Right lobe of liver (tissue), 6 donors: Measurements from ENCODE around the gene SRCIN1. TPM values are rescaled to one million over a fixed set of nuclear protein-coding genes. Genes with fewer than 3 reads are reported as not detected.

Experiments
- ATAC-seq, 4 donors: fragments of 200-7000 bp; cut with Tn5 transposase; one replicate each; pipeline ENCODE4 v1.9.1; 2020; ENCODE audit warnings: mild to moderate bottlenecking in 4 of 4, moderate library complexity in 4 of 4
- DNase-seq, 3 donors: peaks; one replicate each; pipeline ENCODE4 v3.0.0-alpha.2; 2020
- H3K27ac ChIP-seq, 3 donors: fragments of 200-600 bp; one replicate each; pipeline ENCODE4 v1.8.0; 2022
- H3K27me3 ChIP-seq, 2 donors: fragments of 200-600 bp; one replicate each; pipeline ENCODE4 v1.8.0; 2022
- H3K36me3 ChIP-seq, 4 donors: fragments of 200-600 bp; sonication (generic) in 1 of 4; one replicate each; pipeline versions ENCODE4 v1.5.1 to v1.8.0; 2017 to 2022; ENCODE audit warnings: control low read depth in 1 of 4
- H3K4me1 ChIP-seq, 4 donors: fragments of 200-600 bp; sonication (generic) in 1 of 4; one replicate each; pipeline versions ENCODE4 v1.5.1 to v1.8.0; 2017 to 2022; ENCODE audit warnings: control low read depth in 1 of 4
- H3K4me3 ChIP-seq, 3 donors: fragments of 200-600 bp; one replicate each; pipeline ENCODE4 v1.8.0; 2022
- H3K9me3 ChIP-seq, 4 donors: fragments of 200-600 bp; sonication (generic) in 1 of 4; one replicate each; pipeline versions ENCODE4 v1.5.1 to v1.8.0; 2017 to 2022; ENCODE audit warnings: control low read depth in 1 of 4
- POLR2A ChIP-seq: fragments of 450-650 bp; IDR thresholded peaks from one replicate; pipeline ENCODE4 v1.6.1; 2017; ENCODE audit warnings: antibody characterized with exemption, mild to moderate bottlenecking
- WGBS: methylation state at CpG from one replicate; pipeline ENCODE4 v1.1.6; 2018; ENCODE audit warnings: low coverage, low lambda C conversion rate; ENCODE audit not compliant: insufficient coverage; ENCODE audit errors: missing lambda C conversion rate; 5-methylcytosine and 5-hydroxymethylcytosine counted together
- intact Hi-C, 2 donors: fragments of 100-400 bp; cut with DNase I; formaldehyde crosslinking; loops; one replicate each; pipeline versions ENCODE4 v1.11.2 to v1.14.1; 2022
- total RNA-seq, 6 experiments: library from RNA; depleted of rRNA in 2 of 6; stranded (reverse); fragments of >200 nt in 2 of 6; fragmentation: NEBNext Ultra II Directional in 3 of 6; extraction: Animal tissue kit (Norgen Biotek cat#: 25700) in 3 of 6; gene quantifications; one replicate each; pipeline versions ENCODE4 v1.1.0 to v1.2.4, GENCODE V29; 2016 to 2023
- TF ChIP-seq, protein P1 (sequence below), 4 donors: fragments of 200-600 bp in 3 of 4; fragments of 450-650 bp in 1 of 4; IDR thresholded peaks; one replicate each; pipeline versions ENCODE4 v1.5.1 to v1.8.0; 2016 to 2022; ENCODE audit warnings: antibody characterized with exemption in 4 of 4, mild to moderate bottlenecking in 2 of 4
- donor health status: DM: no; HTN: yes; CAD: no.
- donor health status: DM: no; HTN: no; CAD: no.
- donor health status: DM: no; HTN: no; CAD: no.
- donor health status: DM: no; HTN: yes; CAD: no.
- donor health status: DM: no; HTN: yes; CAD: no.

Gene SRCIN1
- total RNA-seq, 6 experiments from 2014 or later, result 5.6 to 17.6 (median 11.5) TPM

DNA sequence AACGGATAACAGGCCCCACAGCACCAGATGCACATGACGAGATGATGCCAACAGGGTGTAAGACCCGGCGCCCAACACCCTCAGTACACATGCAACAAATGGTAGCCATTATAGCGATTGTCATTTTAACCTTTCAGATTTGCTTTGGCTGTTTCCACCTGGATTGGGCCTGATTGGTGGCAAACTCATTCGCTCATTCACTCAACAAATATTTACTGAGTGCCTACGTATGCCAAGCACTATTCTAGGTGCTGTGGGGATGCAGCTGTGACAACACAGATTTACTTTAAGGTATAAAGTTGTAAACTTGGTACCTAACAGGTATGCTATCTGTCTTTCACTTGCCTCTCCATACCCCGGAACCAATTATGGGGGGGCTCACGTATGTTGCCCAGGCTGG is 66.8 kb downstream of the SRCIN1 start:
- TF ChIP-seq, protein P1, sequence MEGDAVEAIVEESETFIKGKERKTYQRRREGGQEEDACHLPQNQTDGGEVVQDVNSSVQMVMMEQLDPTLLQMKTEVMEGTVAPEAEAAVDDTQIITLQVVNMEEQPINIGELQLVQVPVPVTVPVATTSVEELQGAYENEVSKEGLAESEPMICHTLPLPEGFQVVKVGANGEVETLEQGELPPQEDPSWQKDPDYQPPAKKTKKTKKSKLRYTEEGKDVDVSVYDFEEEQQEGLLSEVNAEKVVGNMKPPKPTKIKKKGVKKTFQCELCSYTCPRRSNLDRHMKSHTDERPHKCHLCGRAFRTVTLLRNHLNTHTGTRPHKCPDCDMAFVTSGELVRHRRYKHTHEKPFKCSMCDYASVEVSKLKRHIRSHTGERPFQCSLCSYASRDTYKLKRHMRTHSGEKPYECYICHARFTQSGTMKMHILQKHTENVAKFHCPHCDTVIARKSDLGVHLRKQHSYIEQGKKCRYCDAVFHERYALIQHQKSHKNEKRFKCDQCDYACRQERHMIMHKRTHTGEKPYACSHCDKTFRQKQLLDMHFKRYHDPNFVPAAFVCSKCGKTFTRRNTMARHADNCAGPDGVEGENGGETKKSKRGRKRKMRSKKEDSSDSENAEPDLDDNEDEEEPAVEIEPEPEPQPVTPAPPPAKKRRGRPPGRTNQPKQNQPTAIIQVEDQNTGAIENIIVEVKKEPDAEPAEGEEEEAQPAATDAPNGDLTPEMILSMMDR (IDR thresholded peaks at IDR 0.05), result no peak
- no peak for TF ChIP-seq POLR2A
- ATAC-seq (peak; percentile 25 to 57 (median 46)), DNase-seq (peak in 1 of 3 donors; percentile 27)
- no peaks in the 10 kb centered on the region for H3K36me3 ChIP-seq
- intact Hi-C loops, result no loop called here
- no peak overlapping the region for H3K27ac ChIP-seq
- no peaks in the 10 kb centered on the region for H3K27me3 ChIP-seq
- 58% methylated on average over 6 of the region's 9 CpGs for WGBS
- no peaks in the 10 kb centered on the region for H3K9me3 ChIP-seq
- H3K4me3 ChIP-seq, result no peak overlapping the region
- H3K4me1 ChIP-seq, result no peaks in the 10 kb centered on the region

DNA sequence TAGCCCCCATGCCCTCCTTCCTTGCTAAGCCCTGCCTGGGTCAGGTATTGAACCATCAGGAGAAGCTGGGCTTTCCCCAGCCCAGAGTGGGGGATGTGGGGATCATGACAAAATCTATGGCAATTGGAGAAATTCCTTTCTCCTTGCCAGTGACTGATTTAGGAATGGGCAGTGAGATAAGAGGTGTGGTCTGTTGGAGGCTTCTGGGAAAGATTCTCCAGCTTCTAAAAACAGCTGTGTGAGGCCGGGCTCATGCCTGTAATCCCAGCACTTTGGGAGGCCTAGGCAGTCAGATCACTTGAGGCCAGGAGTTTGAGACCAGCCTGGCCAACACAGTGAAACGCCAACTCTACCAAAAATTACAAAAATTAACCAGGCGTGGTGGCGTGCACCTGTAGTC is 69.1 kb downstream of the SRCIN1 start:
- DNase-seq (peak in 1 of 3 donors; percentile 27), ATAC-seq (no peak)
- TF ChIP-seq, protein P1 (IDR thresholded peaks at IDR 0.05), result no peak
- TF ChIP-seq POLR2A, result no peak
- intact Hi-C loops, result no loop called here
- Histone ChIP-seq H3K9me3 (no peaks in the 10 kb centered on the region), H3K27ac (no peak overlapping the region), H3K36me3 (no peaks in the 10 kb centered on the region), H3K4me3 (no peak overlapping the region), H3K27me3 (no peaks in the 10 kb centered on the region), H3K4me1 (no peaks in the 10 kb centered on the region)
- 97% methylated on average over 3 of the region's 4 CpGs for WGBS

DNA sequence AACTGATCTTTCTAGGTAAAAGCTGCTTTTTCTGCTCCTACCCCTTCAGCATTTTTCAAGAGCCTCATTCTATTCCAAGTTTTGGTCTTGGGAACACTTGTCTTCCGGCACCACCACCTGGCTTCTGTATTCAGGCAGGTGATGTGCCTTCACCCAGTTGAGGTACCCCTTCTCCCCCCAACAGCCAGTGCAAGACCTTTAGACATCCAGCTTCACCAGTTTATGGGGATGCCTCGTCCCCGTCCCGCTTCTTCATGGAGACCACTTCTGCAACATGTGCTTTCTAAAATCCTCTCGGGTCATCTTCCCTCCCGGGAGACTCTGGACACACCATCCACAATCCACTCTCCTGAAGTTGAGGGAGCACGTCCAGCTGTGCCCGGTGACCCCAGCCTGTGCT is 69.9 kb downstream of the SRCIN1 start:
- intact Hi-C loops, result no loop called here
- TF ChIP-seq POLR2A, result no peak
- TF ChIP-seq, protein P1 (IDR thresholded peaks at IDR 0.05), result no peak
- H3K9me3 ChIP-seq, result no peaks in the 10 kb centered on the region
- ATAC-seq, result no peak
- H3K27ac ChIP-seq, result no peak overlapping the region
- H3K4me3 ChIP-seq, result no peak overlapping the region
- 68% methylated on average over 8 of the region's 8 CpGs for WGBS
- no peaks in the 10 kb centered on the region for H3K27me3 ChIP-seq
- H3K36me3 ChIP-seq, result no peaks in the 10 kb centered on the region
- DNase-seq, result peak in 1 of 3 donors; percentile 25
- no peaks in the 10 kb centered on the region for H3K4me1 ChIP-seq

DNA sequence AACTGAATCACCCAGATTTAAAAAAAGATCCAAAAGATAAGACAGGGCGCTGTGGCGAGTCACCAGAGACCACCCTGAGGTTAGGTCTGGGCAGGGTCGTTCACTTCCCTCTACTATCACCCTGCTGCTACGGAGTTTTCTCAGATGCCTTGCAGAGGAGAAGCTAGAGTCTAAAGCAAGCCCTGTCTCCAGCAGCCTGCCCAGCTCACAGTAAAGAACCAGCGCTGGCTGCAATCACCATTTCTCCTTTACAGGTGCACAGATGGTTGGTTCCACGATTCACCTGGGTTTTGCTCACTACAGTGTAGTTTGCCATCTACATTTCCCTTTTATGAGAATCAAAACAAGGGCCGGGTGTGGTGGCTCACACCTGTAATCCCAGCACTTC is 71.3 kb downstream of the SRCIN1 start:
- Histone ChIP-seq H3K4me1 (no peaks in the 10 kb centered on the region), H3K36me3 (no peaks in the 10 kb centered on the region), H3K27ac (no peak overlapping the region), H3K4me3 (no peak overlapping the region), H3K27me3 (no peaks in the 10 kb centered on the region), H3K9me3 (no peaks in the 10 kb centered on the region)
- intact Hi-C loops, result no loop called here
- no peak for DNase-seq
- 54% methylated on average over 3 of the region's 7 CpGs for WGBS
- ATAC-seq, result peak in 1 of 4 donors; percentile 15
- TF ChIP-seq POLR2A, result no peak
- TF ChIP-seq, protein P1 (IDR thresholded peaks at IDR 0.05), result no peak
